Smooth muscle cell (in vitro differentiated cells): ENCODE results near the gene CAPN12. TPM values are rescaled to one million over a fixed set of nuclear protein-coding genes. Genes with fewer than 3 reads are reported as not detected.
"Not testable (repeated sequence)": the region's sequence is repeated elsewhere in the genome, so short reads cannot be mapped to it uniquely, and the experiment has no call there.

Experiments
- DNase-seq: peaks from one replicate; lab custom pipeline; 2025; ENCODE audit not compliant: unreplicated experiment; lab: John Stamatoyannopoulos, UW
- H2AFZ ChIP-seq: fragments of 200-600 bp; sonication (generic); 2 replicates; pipeline ENCODE4 v1.6.0; 2016; ENCODE audit warnings: antibody characterized with exemption, low read depth, mild to moderate bottlenecking
- H3F3A ChIP-seq: fragments of 200-600 bp; sonication (generic); 2 replicates; pipeline ENCODE4 v1.6.0; 2017; ENCODE audit warnings: antibody characterized with exemption, low read depth
- H3K27ac ChIP-seq: fragments of 200-600 bp; sonication (generic); 2 replicates; pipeline ENCODE4 v1.5.1; 2016; ENCODE audit warnings: low read depth, mild to moderate bottlenecking
- H3K27me3 ChIP-seq: fragments of 200-600 bp; sonication (generic); 2 replicates; pipeline ENCODE4 v1.6.1; 2016; ENCODE audit warnings: low read depth, mild to moderate bottlenecking
- H3K36me3 ChIP-seq: fragments of 200-600 bp; sonication (generic); 2 replicates; pipeline ENCODE4 v1.5.1; 2016; ENCODE audit warnings: low read depth
- H3K4me1 ChIP-seq: fragments of 200-600 bp; sonication (generic); 2 replicates; pipeline ENCODE4 v1.5.1; 2016; ENCODE audit warnings: low read depth
- H3K4me2 ChIP-seq: fragments of 200-600 bp; sonication (generic); 2 replicates; pipeline ENCODE4 v1.6.0; 2016; ENCODE audit warnings: mild to moderate bottlenecking
- H3K4me3 ChIP-seq: fragments of 200-600 bp; sonication (generic); 2 replicates; pipeline ENCODE4 v1.5.1; 2016; ENCODE audit warnings: mild to moderate bottlenecking
- H3K79me2 ChIP-seq: fragments of 200-600 bp; sonication (generic); 2 replicates; pipeline ENCODE4 v1.6.0; 2016; ENCODE audit warnings: low read depth, mild to moderate bottlenecking
- H3K9ac ChIP-seq: fragments of 200-600 bp; sonication (generic); 2 replicates; pipeline ENCODE4 v1.6.0; 2016; ENCODE audit warnings: low read depth
- H3K9me3 ChIP-seq: fragments of 200-600 bp; sonication (generic); replicated peaks from 2 replicates; pipeline ENCODE4 v1.5.1; 2016; ENCODE audit warnings: low read depth
- H4K20me1 ChIP-seq: fragments of 200-600 bp; sonication (generic); 2 replicates; pipeline ENCODE4 v1.6.0; 2016; ENCODE audit warnings: low read depth
- WGBS: methylation state at CpG from one replicate; pipeline ENCODE4 v1.1.7; 2016; ENCODE audit warnings: low lambda C conversion rate; 5-methylcytosine and 5-hydroxymethylcytosine counted together
- polyA plus RNA-seq: library from polyadenylated mRNA; unstranded; fragments of >200 nt; fragmentation: Nextera tagmentation; extraction: Ambion mirVana; gene quantifications from 2 replicates; pipeline ENCODE4 v1.2.1, GENCODE V29; 2016
- total RNA-seq: library from RNA; depleted of rRNA; stranded (reverse); fragments of >200 nt; gene quantifications from 2 replicates; pipeline ENCODE4 v1.2.3, GENCODE V29; 2014
- TF ChIP-seq, protein P1 (sequence below): fragments of 200-600 bp; sonication (generic); IDR thresholded peaks from 2 replicates; pipeline ENCODE4 v1.5.1; 2017; ENCODE audit warnings: borderline replicate concordance, mild to moderate bottlenecking, antibody characterized with exemption; ENCODE audit not compliant: insufficient read depth, poor library complexity, severe bottlenecking

The CAPN12 gene
- total and polyA plus RNA-seq, 2 experiments from 2014 or later: 1.4 to 5.5 TPM

DNA sequence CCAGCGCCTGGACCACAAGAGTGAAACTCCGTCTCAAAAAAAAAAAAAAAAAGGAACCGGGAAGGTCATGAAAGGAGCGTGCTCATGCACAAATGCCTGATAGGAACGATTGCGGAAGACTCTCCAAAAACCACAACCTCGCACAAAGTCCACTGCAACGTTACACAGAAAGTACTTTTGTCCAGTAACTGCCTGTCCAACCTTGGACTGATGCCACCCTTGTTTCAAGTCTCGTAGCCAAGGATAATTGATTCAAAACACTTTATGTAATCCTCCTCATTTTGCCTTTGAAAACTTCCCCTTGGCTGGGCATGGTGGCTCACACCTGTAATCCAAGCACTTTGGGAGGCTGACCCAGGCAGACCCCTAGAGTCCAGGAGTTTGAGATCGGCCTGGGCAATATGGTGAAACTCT, 15.3 kb upstream of the CAPN12 start:
- no peak for DNase-seq
- Histone ChIP-seq H4K20me1 (no peaks in the 10 kb centered on the region), H3K9me3 (no peaks in the 10 kb centered on the region), H3K4me3 (no peak overlapping the region), H3K27ac (no peak overlapping the region), H2AFZ (no peak overlapping the region), H3K9ac (no peak overlapping the region), H3F3A (no peaks in the 10 kb centered on the region), H3K27me3 (no peaks in the 10 kb centered on the region), H3K79me2 (no peaks in the 10 kb centered on the region), H3K4me1 (no peaks in the 10 kb centered on the region), H3K36me3 (no peaks in the 10 kb centered on the region), H3K4me2 (no peak overlapping the region)
- TF ChIP-seq, protein P1, sequence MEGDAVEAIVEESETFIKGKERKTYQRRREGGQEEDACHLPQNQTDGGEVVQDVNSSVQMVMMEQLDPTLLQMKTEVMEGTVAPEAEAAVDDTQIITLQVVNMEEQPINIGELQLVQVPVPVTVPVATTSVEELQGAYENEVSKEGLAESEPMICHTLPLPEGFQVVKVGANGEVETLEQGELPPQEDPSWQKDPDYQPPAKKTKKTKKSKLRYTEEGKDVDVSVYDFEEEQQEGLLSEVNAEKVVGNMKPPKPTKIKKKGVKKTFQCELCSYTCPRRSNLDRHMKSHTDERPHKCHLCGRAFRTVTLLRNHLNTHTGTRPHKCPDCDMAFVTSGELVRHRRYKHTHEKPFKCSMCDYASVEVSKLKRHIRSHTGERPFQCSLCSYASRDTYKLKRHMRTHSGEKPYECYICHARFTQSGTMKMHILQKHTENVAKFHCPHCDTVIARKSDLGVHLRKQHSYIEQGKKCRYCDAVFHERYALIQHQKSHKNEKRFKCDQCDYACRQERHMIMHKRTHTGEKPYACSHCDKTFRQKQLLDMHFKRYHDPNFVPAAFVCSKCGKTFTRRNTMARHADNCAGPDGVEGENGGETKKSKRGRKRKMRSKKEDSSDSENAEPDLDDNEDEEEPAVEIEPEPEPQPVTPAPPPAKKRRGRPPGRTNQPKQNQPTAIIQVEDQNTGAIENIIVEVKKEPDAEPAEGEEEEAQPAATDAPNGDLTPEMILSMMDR: no peak
- WGBS: 85% methylated on average over 10 of the region's 10 CpGs

DNA sequence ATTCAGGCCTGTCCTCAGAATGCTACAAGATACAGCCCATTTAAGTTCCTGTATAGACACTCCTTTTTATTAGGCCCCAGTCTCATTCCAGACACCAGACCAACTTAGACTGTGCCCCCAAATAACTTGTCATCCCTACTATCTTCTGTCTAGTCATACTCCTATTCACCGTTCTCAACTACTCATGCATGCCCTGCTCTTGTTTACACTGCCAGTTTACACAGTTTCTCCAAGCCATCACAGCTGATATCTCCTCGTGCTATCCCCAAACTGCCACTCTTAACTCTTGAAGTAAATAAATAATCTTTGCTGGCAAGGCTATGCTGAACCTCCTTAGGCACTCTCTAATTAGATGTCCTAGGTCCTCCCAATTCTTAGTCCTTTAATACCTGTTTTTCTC, 9.9 kb upstream of the CAPN12 start:
- not testable (repeated sequence) for H3K79me2 ChIP-seq, H3F3A ChIP-seq, H3K4me2 ChIP-seq, H2AFZ ChIP-seq, H3K4me3 ChIP-seq, H3K36me3 ChIP-seq, H3K9ac ChIP-seq, H3K27me3 ChIP-seq, DNase-seq, H3K27ac ChIP-seq, H3K4me1 ChIP-seq, H4K20me1 ChIP-seq, H3K9me3 ChIP-seq
- 42% methylated on average over 2 of the region's 2 CpGs for WGBS

DNA sequence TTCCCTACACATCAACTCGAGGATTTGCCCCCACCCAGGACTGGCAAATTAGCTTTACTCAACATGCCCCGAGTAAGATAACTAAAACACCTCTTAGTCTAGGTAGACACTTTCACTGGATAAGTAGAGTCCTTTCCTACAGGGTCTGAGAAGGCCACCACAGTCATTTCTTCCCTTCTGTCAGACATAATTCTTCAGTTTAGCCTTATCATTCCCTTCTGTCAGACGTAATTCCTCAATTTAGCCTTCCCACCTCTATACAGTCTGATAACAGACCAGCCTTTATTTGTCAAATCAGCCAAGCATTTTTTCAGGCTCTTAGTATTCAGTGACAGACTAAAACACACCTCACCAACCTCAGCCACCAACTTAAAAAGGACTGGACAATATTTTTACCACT, 9.5 kb upstream of the CAPN12 start:
- H3K79me2 ChIP-seq, H2AFZ ChIP-seq, H3K4me2 ChIP-seq, H3F3A ChIP-seq, H3K27ac ChIP-seq, H3K36me3 ChIP-seq, H3K9me3 ChIP-seq, H3K4me3 ChIP-seq, H3K4me1 ChIP-seq, H4K20me1 ChIP-seq, DNase-seq, H3K9ac ChIP-seq, H3K27me3 ChIP-seq: not testable (repeated sequence)
- WGBS: 63% methylated on average over 3 of the region's 3 CpGs

DNA sequence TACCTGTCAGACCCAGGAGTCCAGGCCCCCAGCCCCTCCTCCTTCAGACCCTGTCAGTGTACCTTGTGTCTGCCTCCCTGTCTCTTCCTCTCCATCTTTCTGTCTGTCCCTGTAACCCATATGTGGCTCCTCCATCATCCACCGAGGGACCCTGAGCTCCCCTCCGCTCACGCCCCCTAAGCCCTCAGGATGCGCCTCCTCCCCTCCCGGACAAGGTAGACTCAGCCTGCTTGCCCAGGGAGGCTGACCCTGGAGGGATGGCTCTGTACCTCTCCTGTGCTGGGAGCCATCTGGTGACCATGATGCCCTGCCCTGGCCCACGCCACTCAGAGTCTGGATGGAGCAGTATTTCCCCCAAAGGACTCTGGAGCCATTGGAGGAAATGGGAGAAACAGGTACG, 1.0 kb upstream of the CAPN12 start:
- H3K36me3 ChIP-seq: no peaks in the 10 kb centered on the region
- DNase-seq: no peak
- no peaks in the 10 kb centered on the region for H3K79me2 ChIP-seq
- no peaks in the 10 kb centered on the region for H3K4me1 ChIP-seq
- TF ChIP-seq, protein P1: no peak
- 88% methylated on average over 7 of the region's 7 CpGs for WGBS
- no peaks in the 10 kb centered on the region for H3F3A ChIP-seq
- no peaks in the 10 kb centered on the region for H4K20me1 ChIP-seq
- H3K27me3 ChIP-seq: no peaks in the 10 kb centered on the region
- H3K9me3 ChIP-seq: no peaks in the 10 kb centered on the region
- no peak overlapping the region for H2AFZ ChIP-seq
- no peak overlapping the region for H3K4me2 ChIP-seq
- H3K27ac ChIP-seq: no peak overlapping the region
- no peak overlapping the region for H3K4me3 ChIP-seq
- no peak overlapping the region for H3K9ac ChIP-seq

DNA sequence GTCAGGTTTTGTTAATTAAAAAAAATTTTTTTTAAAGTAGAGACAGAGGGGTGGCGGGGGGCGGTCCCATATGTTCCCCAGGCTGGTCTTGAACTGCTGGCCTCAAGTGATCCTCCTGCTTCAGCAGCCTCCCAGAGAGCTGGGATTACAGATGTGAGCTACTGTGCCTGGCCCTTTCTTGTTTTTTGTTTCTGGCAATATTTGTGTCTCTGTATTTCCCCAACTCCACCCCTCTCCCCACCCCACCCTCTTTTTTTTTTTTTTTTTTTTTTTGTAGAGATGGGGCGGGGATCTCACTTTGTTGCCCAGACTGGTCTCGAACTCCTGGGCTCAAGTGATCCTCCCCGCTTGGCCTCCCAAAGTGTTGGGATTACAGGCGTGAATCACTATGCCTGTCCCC, 600 bp upstream of the CAPN12 start:
- no peak overlapping the region for H3K9ac ChIP-seq
- no peaks in the 10 kb centered on the region for H3K27me3 ChIP-seq
- H3K9me3 ChIP-seq: no peaks in the 10 kb centered on the region
- no peaks in the 10 kb centered on the region for H4K20me1 ChIP-seq
- TF ChIP-seq, protein P1: no peak
- H3K4me1 ChIP-seq: no peaks in the 10 kb centered on the region
- no peak overlapping the region for H3K4me3 ChIP-seq
- no peak overlapping the region for H3K4me2 ChIP-seq
- no peak for DNase-seq
- 100% methylated on average over 2 of the region's 6 CpGs for WGBS
- H3K36me3 ChIP-seq: no peaks in the 10 kb centered on the region
- H3F3A ChIP-seq: no peaks in the 10 kb centered on the region
- H2AFZ ChIP-seq: no peak overlapping the region
- no peaks in the 10 kb centered on the region for H3K79me2 ChIP-seq
- H3K27ac ChIP-seq: no peak overlapping the region
